Hepatocyte (in vitro differentiated cells): ENCODE data around the gene ZFPL1. TPM values are rescaled to one million over a fixed set of nuclear protein-coding genes. Genes with fewer than 3 reads are reported as not detected.

Experiments
- DNase-seq: peaks from one replicate; pipeline ENCODE4 v3.0.0-alpha.2; 2016; ENCODE audit warnings: low spot score
- H2AFZ ChIP-seq: fragments of 200-600 bp; sonication (generic); 2 replicates; pipeline ENCODE4 v1.6.0; 2016; ENCODE audit warnings: antibody characterized with exemption, mild to moderate bottlenecking
- H3K27ac ChIP-seq: fragments of 200-600 bp; sonication (generic); 2 replicates; pipeline ENCODE4 v1.5.1; 2016; ENCODE audit warnings: mild to moderate bottlenecking
- H3K27me3 ChIP-seq: fragments of 200-600 bp; sonication (generic); 2 replicates; pipeline ENCODE4 v1.6.1; 2016
- H3K36me3 ChIP-seq: fragments of 200-600 bp; sonication (generic); replicated peaks from 2 replicates; pipeline ENCODE4 v1.5.1; 2016; ENCODE audit warnings: low read depth; ENCODE audit not compliant: insufficient read depth
- H3K4me1 ChIP-seq: fragments of 200-600 bp; sonication (generic); 2 replicates; pipeline ENCODE4 v1.5.1; 2016; ENCODE audit warnings: mild to moderate bottlenecking, moderate library complexity; ENCODE audit not compliant: insufficient read depth
- H3K4me2 ChIP-seq: fragments of 200-600 bp; sonication (generic); 2 replicates; pipeline ENCODE4 v1.6.0; 2016
- H3K4me3 ChIP-seq: fragments of 200-600 bp; sonication (generic); 2 replicates; pipeline ENCODE4 v1.5.1; 2016; ENCODE audit warnings: mild to moderate bottlenecking
- H3K79me2 ChIP-seq: fragments of 200-600 bp; sonication (generic); 2 replicates; pipeline ENCODE4 v1.6.0; 2017; ENCODE audit warnings: mild to moderate bottlenecking
- H3K9me2 ChIP-seq: fragments of 200-600 bp; sonication (generic); replicated peaks from 2 replicates; pipeline ENCODE4 v1.6.0; 2017; ENCODE audit warnings: mild to moderate bottlenecking; ENCODE audit not compliant: insufficient read depth
- H3K9me3 ChIP-seq: fragments of 200-600 bp; sonication (generic); 2 replicates; pipeline ENCODE4 v1.5.1; 2016; ENCODE audit warnings: low read depth, mild to moderate bottlenecking
- H4K20me1 ChIP-seq: fragments of 200-600 bp; sonication (generic); 2 replicates; pipeline ENCODE4 v1.6.0; 2016; ENCODE audit warnings: mild to moderate bottlenecking; ENCODE audit not compliant: insufficient read depth, poor library complexity, severe bottlenecking
- CTCF ChIP-seq: fragments of 200-600 bp; sonication (generic); IDR thresholded peaks from 2 replicates; pipeline ENCODE4 v1.5.1; 2016; ENCODE audit warnings: antibody characterized with exemption, mild to moderate bottlenecking; ENCODE audit not compliant: poor library complexity
- EZH2 ChIP-seq: fragments of 200-600 bp; sonication (generic); IDR thresholded peaks from 2 replicates; pipeline ENCODE4 v1.6.1; 2016; ENCODE audit warnings: antibody characterized with exemption, mild to moderate bottlenecking, borderline replicate concordance
- EZH2phosphoT487 ChIP-seq: fragments of 200-600 bp; sonication (generic); IDR thresholded peaks from one replicate; pipeline ENCODE4 v1.6.1; 2018; ENCODE audit warnings: antibody characterized with exemption, mild to moderate bottlenecking, low read depth, moderate library complexity; ENCODE audit not compliant: unreplicated experiment, severe bottlenecking
- WGBS: methylation state at CpG from one replicate; pipeline ENCODE4 v1.1.6; 2016; ENCODE audit warnings: low lambda C conversion rate; ENCODE audit errors: missing lambda C conversion rate; 5-methylcytosine and 5-hydroxymethylcytosine counted together
- polyA plus RNA-seq: library from polyadenylated mRNA; unstranded; fragments of >200 nt; fragmentation: Nextera tagmentation; extraction: Ambion mirVana; gene quantifications from 2 replicates; pipeline ENCODE4 v1.2.1, GENCODE V29; 2016
- total RNA-seq: library from RNA; depleted of rRNA; stranded (reverse); fragments of >200 nt; gene quantifications from 2 replicates; pipeline ENCODE4 v1.2.3, GENCODE V29; 2014

The ZFPL1 gene
- total and polyA plus RNA-seq, 2 experiments from 2014 or later = 41.0 to 52.7 TPM

GRCh38 chr11:65063532-65063931 lies 20.5 kb upstream of the ZFPL1 start:
- H3K27ac ChIP-seq = no peak overlapping the region
- no peaks in the 10 kb centered on the region for H3K79me2 ChIP-seq
- H3K4me3 ChIP-seq = no peak overlapping the region
- WGBS = 71% methylated on average over 3 of the region's 3 CpGs
- H2AFZ ChIP-seq = no peak overlapping the region
- H3K36me3 ChIP-seq = no peaks in the 10 kb centered on the region
- no peaks in the 10 kb centered on the region for H3K4me1 ChIP-seq
- H3K9me2 ChIP-seq = no peaks in the 10 kb centered on the region
- no peaks in the 10 kb centered on the region for H4K20me1 ChIP-seq
- no peaks in the 10 kb centered on the region for H3K9me3 ChIP-seq
- H3K4me2 ChIP-seq = no peak overlapping the region
- TF ChIP-seq EZH2phosphoT487 (no peak), CTCF (no peak), EZH2 (no peak)
- DNase-seq = no peak
- H3K27me3 ChIP-seq = no peaks in the 10 kb centered on the region

GRCh38 chr11:65064847-65065240 lies 19.2 kb upstream of the ZFPL1 start:
- no peaks in the 10 kb centered on the region for H3K9me2 ChIP-seq
- no peak overlapping the region for H3K4me2 ChIP-seq
- H3K36me3 ChIP-seq = no peaks in the 10 kb centered on the region
- no peaks in the 10 kb centered on the region for H3K27me3 ChIP-seq
- H2AFZ ChIP-seq = no peak overlapping the region
- H3K4me3 ChIP-seq = no peak overlapping the region
- WGBS = 58% methylated on average over 4 of the region's 4 CpGs
- no peaks in the 10 kb centered on the region for H3K79me2 ChIP-seq
- TF ChIP-seq CTCF (no peak), EZH2 (no peak), EZH2phosphoT487 (no peak)
- no peaks in the 10 kb centered on the region for H4K20me1 ChIP-seq
- H3K9me3 ChIP-seq = no peaks in the 10 kb centered on the region
- no peaks in the 10 kb centered on the region for H3K4me1 ChIP-seq
- no peak for DNase-seq
- no peak overlapping the region for H3K27ac ChIP-seq

- 44% methylated on average over 5 of the region's 7 CpGs for WGBS
- H3K4me2 ChIP-seq = no peak overlapping the region
Measured at GRCh38 chr11:65065851-65066250, 18.2 kb upstream of the ZFPL1 start.

More at GRCh38 chr11:65065851-65066250, 18.2 kb upstream of the ZFPL1 start:
- Histone ChIP-seq H3K27me3 (no peaks in the 10 kb centered on the region), H3K4me1 (no peaks in the 10 kb centered on the region), H4K20me1 (no peaks in the 10 kb centered on the region), H3K4me3 (no peak overlapping the region), H3K27ac (no peak overlapping the region), H3K9me3 (no peaks in the 10 kb centered on the region), H2AFZ (no peak overlapping the region), H3K9me2 (no peaks in the 10 kb centered on the region), H3K79me2 (no peaks in the 10 kb centered on the region), H3K36me3 (no peaks in the 10 kb centered on the region)
- DNase-seq = no peak
- no peak for TF ChIP-seq EZH2
- TF ChIP-seq CTCF = no peak
- no peak for TF ChIP-seq EZH2phosphoT487
